HEK293T (cell line): Measurements from ENCODE around the gene PTPRM.

ENCODE experiments used
- BHLHE40 ChIP-seq: fragments of 450-650 bp; IDR thresholded peaks from 2 replicates; pipeline ENCODE4 v1.6.1; 2016; ENCODE audit warnings: mild to moderate bottlenecking, moderate library complexity, borderline replicate concordance
- CTBP1 ChIP-seq: fragments of 450-650 bp; IDR thresholded peaks from 2 replicates; pipeline ENCODE4 v1.6.1; 2016; ENCODE audit warnings: borderline replicate concordance
- ELF4 ChIP-seq: fragments of 450-650 bp; IDR thresholded peaks from 2 replicates; pipeline ENCODE4 v1.6.1; 2017; ENCODE audit warnings: antibody characterized with exemption
- FOXA1 ChIP-seq: fragments of 450-650 bp; IDR thresholded peaks from 2 replicates; pipeline ENCODE4 v1.6.1; 2016; ENCODE audit warnings: mild to moderate bottlenecking
- FOXK2 ChIP-seq: fragments of 450-650 bp; IDR thresholded peaks from 2 replicates; pipeline ENCODE4 v1.6.1; 2016; ENCODE audit warnings: mild to moderate bottlenecking
- FOXM1 ChIP-seq: fragments of 450-650 bp; IDR thresholded peaks from 2 replicates; pipeline ENCODE4 v1.6.1; 2017; ENCODE audit warnings: mild to moderate bottlenecking, borderline replicate concordance
- HDGF ChIP-seq: fragments of 450-650 bp; IDR thresholded peaks from 2 replicates; pipeline ENCODE4 v1.6.1; 2017; ENCODE audit warnings: antibody characterized with exemption, borderline replicate concordance
- L3MBTL2 ChIP-seq: fragments of 450-650 bp; conservative IDR thresholded peaks from 2 replicates; pipeline ENCODE4 v1.6.1; 2016; ENCODE audit warnings: mild to moderate bottlenecking
- SP1 ChIP-seq: fragments of 450-650 bp; IDR thresholded peaks from 2 replicates; pipeline ENCODE4 v1.6.1; 2017
- SUZ12 ChIP-seq: fragments of 450-650 bp; IDR thresholded peaks from 2 replicates; pipeline ENCODE4 v1.6.1; 2016; ENCODE audit warnings: mild to moderate bottlenecking
- TARDBP ChIP-seq: fragments of 450-650 bp; IDR thresholded peaks from 2 replicates; pipeline ENCODE4 v1.6.1; 2016
- TF ChIP-seq, protein P1 (sequence below): fragments of 450-650 bp; IDR thresholded peaks from 2 replicates; pipeline ENCODE4 v1.6.1; 2016

- no peak for TF ChIP-seq FOXK2
- no peak for TF ChIP-seq HDGF
- no peak for TF ChIP-seq FOXM1
- no peak for TF ChIP-seq FOXA1
- no peak for TF ChIP-seq CTBP1
- TF ChIP-seq SUZ12 = no peak
- no peak for TF ChIP-seq SP1
- no peak for TF ChIP-seq TARDBP
- no peak for TF ChIP-seq BHLHE40
- no peak for TF ChIP-seq L3MBTL2
- TF ChIP-seq ELF4 = no peak
- TF ChIP-seq, protein P1, sequence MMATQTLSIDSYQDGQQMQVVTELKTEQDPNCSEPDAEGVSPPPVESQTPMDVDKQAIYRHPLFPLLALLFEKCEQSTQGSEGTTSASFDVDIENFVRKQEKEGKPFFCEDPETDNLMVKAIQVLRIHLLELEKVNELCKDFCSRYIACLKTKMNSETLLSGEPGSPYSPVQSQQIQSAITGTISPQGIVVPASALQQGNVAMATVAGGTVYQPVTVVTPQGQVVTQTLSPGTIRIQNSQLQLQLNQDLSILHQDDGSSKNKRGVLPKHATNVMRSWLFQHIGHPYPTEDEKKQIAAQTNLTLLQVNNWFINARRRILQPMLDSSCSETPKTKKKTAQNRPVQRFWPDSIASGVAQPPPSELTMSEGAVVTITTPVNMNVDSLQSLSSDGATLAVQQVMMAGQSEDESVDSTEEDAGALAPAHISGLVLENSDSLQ = no peak
Observed at GRCh38 chr18:8019600-8019999, 452.5 kb downstream of the PTPRM start.
